ENCODE results near the gene CFAP119. TPM values are rescaled to one million over a fixed set of nuclear protein-coding genes. Genes with fewer than 3 reads are reported as not detected.

CFAP119 gene
- total and polyA plus RNA-seq, 2 experiments from 2014 or later, result 7.1 to 16.4 TPM

GRCh38 chr16:30711712-30712111, 50.1 kb downstream of the CFAP119 start:
- Histone ChIP-seq H3K9me3 (ENCODE audit: low read depth) (no peaks in the 10 kb centered on the region), H3K36me3 (peaks cover 89% of the 10 kb centered on the region), H3K27ac (no peak overlapping the region), H3K4me3 (no peak overlapping the region), H3K4me1 (ENCODE audit: low read depth) (no peaks in the 10 kb centered on the region), H3K27me3 (no peaks in the 10 kb centered on the region)
- TF ChIP-seq CTCF (IDR thresholded peaks at IDR 0.05; ENCODE audit: low read depth, low read length), result no peak
- no peak for DNase-seq (ENCODE audit: low read depth in 1 of 2, low spot score in 1 of 2)

- no peak for TF ChIP-seq CTCF (IDR thresholded peaks at IDR 0.05; ENCODE audit: low read depth, low read length)
- no peaks in the 10 kb centered on the region for H3K27me3 ChIP-seq
- no peaks in the 10 kb centered on the region for H3K4me1 ChIP-seq (ENCODE audit: low read depth)
- H3K9me3 ChIP-seq (ENCODE audit: low read depth), result no peaks in the 10 kb centered on the region
- H3K27ac ChIP-seq, result no peak overlapping the region
- no peak overlapping the region for H3K4me3 ChIP-seq
- peak in 1 of 2 donors; percentile 45 for DNase-seq (ENCODE audit: low read depth in 1 of 2, low spot score in 1 of 2)
- peaks cover 89% of the 10 kb centered on the region for H3K36me3 ChIP-seq
Measured at GRCh38 chr16:30710971-30711370, 50.9 kb downstream of the CFAP119 start.

Other genes with a start within 250 kb of the CFAP119 start
- 73.1 and 79.1 TPM in 2 replicates for gene ZNF768, start 235.5 kb downstream of the CFAP119 start, total RNA-seq
- 19.4 and 31.0 TPM in 2 replicates for gene ZNF768, start 235.5 kb downstream of the CFAP119 start, polyA plus RNA-seq
- gene ZNF747, start 227.2 kb downstream of the CFAP119 start, total RNA-seq, result 16.2 and 17.7 TPM in 2 replicates
- gene ZNF747, start 227.2 kb downstream of the CFAP119 start, polyA plus RNA-seq, result 12.7 and 17.5 TPM in 2 replicates
- gene ZNF764, start 203.7 kb downstream of the CFAP119 start, total RNA-seq, result 25.3 and 34.7 TPM in 2 replicates
- 12.0 and 17.9 TPM in 2 replicates for gene ZNF764, start 203.7 kb downstream of the CFAP119 start, polyA plus RNA-seq
- 18.3 and 22.0 TPM in 2 replicates for gene ZNF688, start 190.3 kb downstream of the CFAP119 start, total RNA-seq
- gene ZNF688, start 190.3 kb downstream of the CFAP119 start, polyA plus RNA-seq, result 12.4 and 25.0 TPM in 2 replicates
- gene ZNF785, start 176.4 kb downstream of the CFAP119 start, total RNA-seq, result 19.3 and 25.5 TPM in 2 replicates
- gene ZNF785, start 176.4 kb downstream of the CFAP119 start, polyA plus RNA-seq, result 12.0 and 12.9 TPM in 2 replicates
- gene ZNF689, start 151.7 kb downstream of the CFAP119 start, total RNA-seq, result 19.4 and 19.5 TPM in 2 replicates
- 11.3 and 17.9 TPM in 2 replicates for gene ZNF689, start 151.7 kb downstream of the CFAP119 start, polyA plus RNA-seq
- gene PRR14, start 111.1 kb downstream of the CFAP119 start, total RNA-seq, result 30.8 and 33.7 TPM in 2 replicates
- 25.0 and 28.5 TPM in 2 replicates for gene PRR14, start 111.1 kb downstream of the CFAP119 start, polyA plus RNA-seq
- 47.0 and 55.4 TPM in 2 replicates for gene FBRS, start 103.6 kb downstream of the CFAP119 start, total RNA-seq
- gene FBRS, start 103.6 kb downstream of the CFAP119 start, polyA plus RNA-seq, result 21.2 and 25.8 TPM in 2 replicates
- gene SRCAP, start 62.9 kb downstream of the CFAP119 start, total RNA-seq, result 14.8 and 20.9 TPM in 2 replicates
- gene SRCAP, start 62.9 kb downstream of the CFAP119 start, polyA plus RNA-seq, result 38.0 and 42.9 TPM in 2 replicates
- gene PHKG2, start 13.6 kb downstream of the CFAP119 start, total RNA-seq, result 29.7 and 35.1 TPM in 2 replicates
- 52.1 and 57.0 TPM in 2 replicates for gene PHKG2, start 13.6 kb downstream of the CFAP119 start, polyA plus RNA-seq
- gene RNF40, start 260 bp upstream of the CFAP119 start, total RNA-seq, result 91.8 and 104 TPM in 2 replicates
- 64.5 and 76.3 TPM in 2 replicates for gene RNF40, start 260 bp upstream of the CFAP119 start, polyA plus RNA-seq
- gene ZNF629, start 25.1 kb upstream of the CFAP119 start, total RNA-seq, result 41.7 and 50.9 TPM in 2 replicates
- gene ZNF629, start 25.1 kb upstream of the CFAP119 start, polyA plus RNA-seq, result 20.1 and 22.2 TPM in 2 replicates
- gene BCL7C, start 132.0 kb upstream of the CFAP119 start, total RNA-seq, result 39.8 and 53.0 TPM in 2 replicates
- gene BCL7C, start 132.0 kb upstream of the CFAP119 start, polyA plus RNA-seq, result 50.5 and 60.6 TPM in 2 replicates
- 4.9 and 5.0 TPM in 2 replicates for gene CTF1, start 134.6 kb upstream of the CFAP119 start, total RNA-seq
- gene CTF1, start 134.6 kb upstream of the CFAP119 start, polyA plus RNA-seq, result 14.0 and 23.4 TPM in 2 replicates
- gene FBXL19, start 161.5 kb upstream of the CFAP119 start, total RNA-seq, result 55.1 and 60.0 TPM in 2 replicates
- gene FBXL19, start 161.5 kb upstream of the CFAP119 start, polyA plus RNA-seq, result 3.9 and 4.0 TPM in 2 replicates
- 88.5 and 123 TPM in 2 replicates for gene ORAI3, start 187.0 kb upstream of the CFAP119 start, total RNA-seq
- 94.5 and 101 TPM in 2 replicates for gene ORAI3, start 187.0 kb upstream of the CFAP119 start, polyA plus RNA-seq
- 10.4 and 32.3 TPM in 2 replicates for gene SETD1A, start 195.7 kb upstream of the CFAP119 start, total RNA-seq
- gene SETD1A, start 195.7 kb upstream of the CFAP119 start, polyA plus RNA-seq, result 1.9 and 4.4 TPM in 2 replicates
- 5.8 and 6.5 TPM in 2 replicates for gene HSD3B7, start 223.1 kb upstream of the CFAP119 start, total RNA-seq
- gene HSD3B7, start 223.1 kb upstream of the CFAP119 start, polyA plus RNA-seq, result 7.5 and 8.5 TPM in 2 replicates
- gene STX1B, start 248.6 kb upstream of the CFAP119 start, total RNA-seq, result 8.1 and 13.7 TPM in 2 replicates
- gene STX1B, start 248.6 kb upstream of the CFAP119 start, polyA plus RNA-seq, result 5.6 and 8.0 TPM in 2 replicates

All from cardiac muscle cell (in vitro differentiated cells and primary cell).